GM23338 (cell line): ENCODE measurements around the gene TNS3. TPM values are rescaled to one million over a fixed set of nuclear protein-coding genes. Genes with fewer than 3 reads are reported as not detected.

Experiments
- ATAC-seq: fragments of 200-7000 bp; cut with Tn5 transposase; 3 replicates; pipeline ENCODE4 v1.9.1; 2020
- DNase-seq: peaks from one replicate; pipeline ENCODE4 v3.0.0-alpha.2; 2015; ENCODE audit warnings: low spot score
- H2AFZ ChIP-seq: fragments of 200-600 bp; sonication (generic); 2 replicates; pipeline ENCODE4 v1.8.0; 2016; ENCODE audit warnings: antibody characterized with exemption, mild to moderate bottlenecking, moderate library complexity
- H3F3A ChIP-seq: fragments of 200-600 bp; sonication (generic); replicated peaks from 2 replicates; pipeline ENCODE4 v1.8.0; 2017; ENCODE audit warnings: antibody characterized with exemption, mixed run types, low read depth
- H3K27ac ChIP-seq: fragments of 200-600 bp; sonication (generic); 2 replicates; pipeline ENCODE4 v1.6.1; 2016; ENCODE audit warnings: low read depth
- H3K27me3 ChIP-seq: fragments of 200-600 bp; sonication (generic); 2 replicates; pipeline ENCODE4 v1.8.0; 2016; ENCODE audit warnings: mild to moderate bottlenecking, mixed run types, moderate library complexity; ENCODE audit not compliant: insufficient read depth
- H3K36me3 ChIP-seq: fragments of 200-600 bp; sonication (generic); 2 replicates; pipeline ENCODE4 v1.8.0; 2016; ENCODE audit warnings: mild to moderate bottlenecking; ENCODE audit not compliant: insufficient read depth
- H3K4me1 ChIP-seq: fragments of 200-600 bp; sonication (generic); 2 replicates; pipeline ENCODE4 v1.8.0; 2016; ENCODE audit warnings: mild to moderate bottlenecking, moderate library complexity; ENCODE audit not compliant: insufficient read depth
- H3K4me2 ChIP-seq: fragments of 200-600 bp; sonication (generic); 2 replicates; pipeline ENCODE4 v1.7.1; 2017; ENCODE audit warnings: mixed run types
- H3K4me3 ChIP-seq: fragments of 200-600 bp; sonication (generic); 2 replicates; pipeline ENCODE4 v1.6.1; 2016; ENCODE audit warnings: mixed run types
- H3K79me2 ChIP-seq: fragments of 200-600 bp; sonication (generic); replicated peaks from 2 replicates; pipeline ENCODE4 v1.8.0; 2017; ENCODE audit warnings: mild to moderate bottlenecking; ENCODE audit not compliant: insufficient read depth
- H3K9me2 ChIP-seq: fragments of 200-600 bp; sonication (generic); 2 replicates; pipeline ENCODE4 v1.8.0; 2017; ENCODE audit not compliant: insufficient read depth
- H4K20me1 ChIP-seq: fragments of 200-600 bp; sonication (generic); replicated peaks from 2 replicates; pipeline ENCODE4 v1.8.0; 2017; ENCODE audit warnings: mild to moderate bottlenecking; ENCODE audit not compliant: insufficient read depth
- H3K27ac Mint-ChIP-seq: 2 replicates; pipeline ENCODE4 v1.8.0; 2020; ENCODE audit warnings: inconsistent platforms, mild to moderate bottlenecking, moderate library complexity, mixed read lengths
- H3K27me3 Mint-ChIP-seq: 3 replicates; pipeline ENCODE4 v1.8.0; 2022; ENCODE audit warnings: low read depth, mild to moderate bottlenecking, moderate library complexity, mixed read lengths, inconsistent platforms; ENCODE audit not compliant: insufficient read depth, poor library complexity
- H3K36me3 Mint-ChIP-seq: 3 replicates; pipeline ENCODE4 v1.8.0; 2021; ENCODE audit warnings: low read depth, mild to moderate bottlenecking, inconsistent platforms, moderate library complexity, mixed read lengths
- H3K4me1 Mint-ChIP-seq: 3 replicates; pipeline ENCODE4 v1.8.0; 2020; ENCODE audit warnings: mild to moderate bottlenecking, inconsistent platforms, mixed read lengths
- H3K4me3 Mint-ChIP-seq: 3 replicates; pipeline ENCODE4 v1.8.0; 2021; ENCODE audit warnings: moderate library complexity, mild to moderate bottlenecking, inconsistent platforms, mixed read lengths
- H3K9me3 Mint-ChIP-seq: 3 replicates; pipeline ENCODE4 v1.8.0; 2020; ENCODE audit warnings: moderate library complexity, mild to moderate bottlenecking, inconsistent platforms, mixed read lengths
- CREB1 ChIP-seq: fragments of 250-450 bp; sonication (Bioruptor Pico); IDR thresholded peaks from 2 replicates; pipeline ENCODE4 v1.5.0; 2020; ENCODE audit warnings: low read depth, mild to moderate bottlenecking, moderate library complexity
- EZH2 ChIP-seq: fragments of 200-600 bp; sonication (generic); IDR thresholded peaks from one replicate; pipeline ENCODE4 v1.8.0; 2017; ENCODE audit warnings: antibody characterized with exemption, mild to moderate bottlenecking, low read depth; ENCODE audit not compliant: unreplicated experiment
- EZH2phosphoT487 ChIP-seq: fragments of 200-600 bp; sonication (generic); IDR thresholded peaks from one replicate; pipeline ENCODE4 v1.8.1; 2018; ENCODE audit warnings: antibody characterized with exemption; ENCODE audit not compliant: unreplicated experiment
- JUNB ChIP-seq: IDR thresholded peaks from one replicate; pipeline ENCODE4 v1.6.1; 2016; ENCODE audit warnings: antibody characterized with exemption; ENCODE audit not compliant: unreplicated experiment
- NANOG ChIP-seq: IDR thresholded peaks from 2 replicates; pipeline ENCODE4 v1.6.1; 2016; ENCODE audit warnings: antibody characterized with exemption, borderline replicate concordance
- POLR2AphosphoS5 ChIP-seq: IDR thresholded peaks from 2 replicates; pipeline ENCODE4 v1.6.1; 2016; ENCODE audit warnings: antibody characterized with exemption, low read depth
- REST ChIP-seq: IDR thresholded peaks from one replicate; pipeline ENCODE4 v1.6.1; 2018; ENCODE audit warnings: antibody characterized with exemption; ENCODE audit not compliant: unreplicated experiment
- STAT1 ChIP-seq: IDR thresholded peaks from one replicate; pipeline ENCODE4 v1.6.1; 2016; ENCODE audit warnings: antibody characterized with exemption; ENCODE audit not compliant: unreplicated experiment
- ZNF114 ChIP-seq: fragments of 250-450 bp; sonication (Bioruptor Pico); IDR thresholded peaks from 2 replicates; pipeline ENCODE4 v1.5.0; 2020; ENCODE audit warnings: mild to moderate bottlenecking, moderate library complexity
- ZNF331 ChIP-seq: fragments of 250-450 bp; sonication (Bioruptor Pico); IDR thresholded peaks from 2 replicates; pipeline ENCODE4 v1.5.0; 2020; ENCODE audit warnings: low read depth, mild to moderate bottlenecking, moderate library complexity
- polyA plus RNA-seq: library from polyadenylated mRNA; unstranded; fragments of >200 nt; fragmentation: Nextera tagmentation; extraction: Ambion mirVana; gene quantifications from 2 replicates; pipeline ENCODE4 v1.2.1, GENCODE V29; 2016
- total RNA-seq: library from RNA; depleted of rRNA; stranded (reverse); fragments of >200 nt; shearing (Covaris generic); gene quantifications from 2 replicates; pipeline ENCODE4 v1.2.3, GENCODE V29; 2014
- TF ChIP-seq, protein P1 (sequence below): fragments of 250-450 bp; sonication (Bioruptor Pico); IDR thresholded peaks from 2 replicates; pipeline ENCODE4 v1.5.0; 2020; ENCODE audit warnings: mild to moderate bottlenecking, moderate library complexity

The TNS3 gene
- total and polyA plus RNA-seq, 2 experiments from 2014 or later, result 6.2 to 28.7 TPM

- H3K4me1 ChIP-seq, result no peaks in the 10 kb centered on the region; the same call in 1 of the 2 replicates
- no peaks in the 10 kb centered on the region for H3K9me2 ChIP-seq
- no peak overlapping the region for H3K4me2 ChIP-seq
- no peak overlapping the region for H2AFZ ChIP-seq
- H3K27me3 ChIP-seq, result no peaks in the 10 kb centered on the region
- H3K36me3 ChIP-seq, result 0 out of 2 replicates have a peak, but pooled peaks cover 6% of the 10 kb centered on the region
- no peak for DNase-seq
- H3K9me3 Mint-ChIP-seq, result no peaks in the 10 kb centered on the region
- H4K20me1 ChIP-seq, result no peaks in the 10 kb centered on the region; the same call in 1 of the 2 replicates
- TF ChIP-seq ZNF331 (CRISPR knock-in tag), result no peak
- H3K79me2 ChIP-seq, result no peaks in the 10 kb centered on the region
- no peak overlapping the region for H3K4me3 Mint-ChIP-seq
- H3K27me3 Mint-ChIP-seq, result peaks cover 2% of the 10 kb centered on the region
- peaks cover 3% of the 10 kb centered on the region; the same call in 2 of the 3 replicates for H3K4me1 Mint-ChIP-seq
- no peak overlapping the region for H3K27ac ChIP-seq
- H3F3A ChIP-seq, result no peaks in the 10 kb centered on the region
- no peak overlapping the region for H3K4me3 ChIP-seq
- H3K27ac Mint-ChIP-seq, result no peak overlapping the region
- peaks cover 4% of the 10 kb centered on the region; the same call in 1 of the 3 replicates for H3K36me3 Mint-ChIP-seq
- no peak for ATAC-seq
These were observed 173.2 kb downstream of the TNS3 start for GRCh38 chr7:47408675-47409074.

DNA sequence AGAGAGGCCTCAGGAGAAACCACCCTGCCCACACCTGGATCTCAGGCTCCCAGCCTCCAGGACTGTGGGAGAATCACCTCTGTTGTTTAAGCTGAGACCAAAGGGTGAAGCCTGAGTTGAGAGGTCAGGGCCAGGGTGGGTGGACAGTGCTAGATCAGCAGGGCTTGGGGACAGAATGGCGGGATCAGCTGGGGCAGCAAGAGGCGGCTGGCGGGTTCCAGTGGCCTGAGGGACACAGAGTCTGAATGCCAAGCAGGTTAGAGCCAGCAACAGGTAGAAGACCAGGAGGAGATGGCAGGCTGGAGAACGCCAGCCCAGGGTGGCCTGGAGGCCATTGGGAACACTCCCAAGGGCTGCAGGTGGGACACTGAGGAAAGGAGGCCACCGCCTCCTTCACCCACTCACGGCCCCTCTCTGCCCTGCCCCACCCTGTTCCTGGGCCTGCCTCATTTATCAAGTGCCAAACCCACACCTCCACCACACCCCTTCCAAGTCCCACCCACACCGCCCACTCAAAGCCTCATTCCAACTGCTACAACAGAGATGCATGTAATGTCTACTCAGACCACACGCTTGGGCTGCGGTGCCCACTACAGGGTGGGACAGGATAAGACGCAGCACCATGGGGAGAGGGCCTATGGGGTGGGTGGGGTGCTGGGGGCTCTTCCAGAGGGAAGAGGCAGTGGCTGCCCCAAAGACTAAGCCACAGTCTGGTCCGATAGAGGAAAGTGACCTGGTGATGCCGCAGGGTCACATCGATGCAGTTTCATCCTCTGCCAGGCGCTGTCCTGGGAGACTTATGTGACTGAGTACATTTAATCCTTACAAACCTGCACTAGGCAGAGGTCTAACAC lies 173.9 kb downstream of the TNS3 start:
- H3K36me3 Mint-ChIP-seq, result 0 out of 3 replicates have a peak, but pooled peaks cover 4% of the 10 kb centered on the region
- H2AFZ ChIP-seq, result no peak overlapping the region
- H4K20me1 ChIP-seq, result no peaks in the 10 kb centered on the region; the same call in 1 of the 2 replicates
- 0 out of 2 replicates have a peak, but pooled peaks cover 6% of the 10 kb centered on the region for H3K36me3 ChIP-seq
- no peaks in the 10 kb centered on the region; the same call in none of the 2 replicates for H3K4me1 ChIP-seq
- peaks cover 2% of the 10 kb centered on the region for H3K27me3 Mint-ChIP-seq
- no peaks in the 10 kb centered on the region for H3F3A ChIP-seq
- no peak overlapping the region for H3K27ac Mint-ChIP-seq
- no peak overlapping the region for H3K27ac ChIP-seq
- no peaks in the 10 kb centered on the region for H3K79me2 ChIP-seq
- DNase-seq (no peak), ATAC-seq (no peak)
- H3K27me3 ChIP-seq, result no peaks in the 10 kb centered on the region
- no peaks in the 10 kb centered on the region for H3K9me3 Mint-ChIP-seq
- H3K4me2 ChIP-seq, result no peak overlapping the region
- H3K9me2 ChIP-seq, result no peaks in the 10 kb centered on the region
- H3K4me3 Mint-ChIP-seq, result no peak overlapping the region
- peaks cover 9% of the 10 kb centered on the region for H3K4me1 Mint-ChIP-seq
- H3K4me3 ChIP-seq, result no peak overlapping the region
- TF ChIP-seq NANOG, result no peak
- TF ChIP-seq EZH2, result no peak
- TF ChIP-seq ZNF331 (CRISPR knock-in tag), result no peak
- no peak for TF ChIP-seq JUNB
- no peak for TF ChIP-seq STAT1
- no peak for TF ChIP-seq ZNF114 (CRISPR knock-in tag)
- TF ChIP-seq POLR2AphosphoS5, result no peak
- TF ChIP-seq REST, result no peak
- TF ChIP-seq EZH2phosphoT487, result no peak
- TF ChIP-seq CREB1 (CRISPR knock-in tag), result no peak
- TF ChIP-seq, protein P1, sequence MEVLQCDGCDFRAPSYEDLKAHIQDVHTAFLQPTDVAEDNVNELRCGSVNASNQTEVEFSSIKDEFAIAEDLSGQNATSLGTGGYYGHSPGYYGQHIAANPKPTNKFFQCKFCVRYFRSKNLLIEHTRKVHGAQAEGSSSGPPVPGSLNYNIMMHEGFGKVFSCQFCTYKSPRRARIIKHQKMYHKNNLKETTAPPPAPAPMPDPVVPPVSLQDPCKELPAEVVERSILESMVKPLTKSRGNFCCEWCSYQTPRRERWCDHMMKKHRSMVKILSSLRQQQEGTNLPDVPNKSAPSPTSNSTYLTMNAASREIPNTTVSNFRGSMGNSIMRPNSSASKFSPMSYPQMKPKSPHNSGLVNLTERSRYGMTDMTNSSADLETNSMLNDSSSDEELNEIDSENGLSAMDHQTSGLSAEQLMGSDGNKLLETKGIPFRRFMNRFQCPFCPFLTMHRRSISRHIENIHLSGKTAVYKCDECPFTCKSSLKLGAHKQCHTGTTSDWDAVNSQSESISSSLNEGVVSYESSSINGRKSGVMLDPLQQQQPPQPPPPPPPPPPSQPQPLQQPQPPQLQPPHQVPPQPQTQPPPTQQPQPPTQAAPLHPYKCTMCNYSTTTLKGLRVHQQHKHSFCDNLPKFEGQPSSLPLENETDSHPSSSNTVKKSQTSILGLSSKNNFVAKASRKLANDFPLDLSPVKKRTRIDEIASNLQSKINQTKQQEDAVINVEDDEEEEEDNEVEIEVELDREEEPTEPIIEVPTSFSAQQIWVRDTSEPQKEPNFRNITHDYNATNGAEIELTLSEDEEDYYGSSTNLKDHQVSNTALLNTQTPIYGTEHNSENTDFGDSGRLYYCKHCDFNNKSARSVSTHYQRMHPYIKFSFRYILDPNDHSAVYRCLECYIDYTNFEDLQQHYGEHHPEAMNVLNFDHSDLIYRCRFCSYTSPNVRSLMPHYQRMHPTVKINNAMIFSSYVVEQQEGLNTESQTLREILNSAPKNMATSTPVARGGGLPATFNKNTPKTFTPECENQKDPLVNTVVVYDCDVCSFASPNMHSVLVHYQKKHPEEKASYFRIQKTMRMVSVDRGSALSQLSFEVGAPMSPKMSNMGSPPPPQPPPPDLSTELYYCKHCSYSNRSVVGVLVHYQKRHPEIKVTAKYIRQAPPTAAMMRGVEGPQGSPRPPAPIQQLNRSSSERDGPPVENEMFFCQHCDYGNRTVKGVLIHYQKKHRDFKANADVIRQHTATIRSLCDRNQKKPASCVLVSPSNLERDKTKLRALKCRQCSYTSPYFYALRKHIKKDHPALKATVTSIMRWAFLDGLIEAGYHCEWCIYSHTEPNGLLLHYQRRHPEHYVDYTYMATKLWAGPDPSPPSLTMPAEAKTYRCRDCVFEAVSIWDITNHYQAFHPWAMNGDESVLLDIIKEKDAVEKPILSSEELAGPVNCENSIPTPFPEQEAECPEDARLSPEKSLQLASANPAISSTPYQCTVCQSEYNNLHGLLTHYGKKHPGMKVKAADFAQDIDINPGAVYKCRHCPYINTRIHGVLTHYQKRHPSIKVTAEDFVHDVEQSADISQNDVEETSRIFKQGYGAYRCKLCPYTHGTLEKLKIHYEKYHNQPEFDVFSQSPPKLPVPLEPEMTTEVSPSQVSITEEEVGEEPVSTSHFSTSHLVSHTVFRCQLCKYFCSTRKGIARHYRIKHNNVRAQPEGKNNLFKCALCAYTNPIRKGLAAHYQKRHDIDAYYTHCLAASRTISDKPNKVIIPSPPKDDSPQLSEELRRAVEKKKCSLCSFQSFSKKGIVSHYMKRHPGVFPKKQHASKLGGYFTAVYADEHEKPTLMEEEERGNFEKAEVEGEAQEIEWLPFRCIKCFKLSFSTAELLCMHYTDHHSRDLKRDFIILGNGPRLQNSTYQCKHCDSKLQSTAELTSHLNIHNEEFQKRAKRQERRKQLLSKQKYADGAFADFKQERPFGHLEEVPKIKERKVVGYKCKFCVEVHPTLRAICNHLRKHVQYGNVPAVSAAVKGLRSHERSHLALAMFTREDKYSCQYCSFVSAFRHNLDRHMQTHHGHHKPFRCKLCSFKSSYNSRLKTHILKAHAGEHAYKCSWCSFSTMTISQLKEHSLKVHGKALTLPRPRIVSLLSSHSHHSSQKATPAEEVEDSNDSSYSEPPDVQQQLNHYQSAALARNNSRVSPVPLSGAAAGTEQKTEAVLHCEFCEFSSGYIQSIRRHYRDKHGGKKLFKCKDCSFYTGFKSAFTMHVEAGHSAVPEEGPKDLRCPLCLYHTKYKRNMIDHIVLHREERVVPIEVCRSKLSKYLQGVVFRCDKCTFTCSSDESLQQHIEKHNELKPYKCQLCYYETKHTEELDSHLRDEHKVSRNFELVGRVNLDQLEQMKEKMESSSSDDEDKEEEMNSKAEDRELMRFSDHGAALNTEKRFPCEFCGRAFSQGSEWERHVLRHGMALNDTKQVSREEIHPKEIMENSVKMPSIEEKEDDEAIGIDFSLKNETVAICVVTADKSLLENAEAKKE, result no peak
